BLaER1 treated with 17β-estradiol and CSF1 and Interleukin-3, amounts not matched to agents 10 nM and 100 nM (cell line): ENCODE results near the gene BRD1.

Experiments used
- H3K27ac ChIP-seq, 11 experiments: shearing (Covaris generic); formaldehyde crosslinking; 2 replicates each; pipeline ENCODE4 v1.8.1; 2022
- H3K27me3 ChIP-seq, 11 experiments: shearing (Covaris generic); formaldehyde crosslinking; 2 replicates each; pipeline ENCODE4 v1.8.1; 2022
- H3K36me3 ChIP-seq, 11 experiments: shearing (Covaris generic); formaldehyde crosslinking; 2 replicates each; pipeline ENCODE4 v1.8.1; 2022
- H3K4me1 ChIP-seq, 10 experiments: shearing (Covaris generic); formaldehyde crosslinking; 2 replicates each; pipeline ENCODE4 v1.8.1; 2022
- H3K4me2 ChIP-seq, 11 experiments: shearing (Covaris generic); formaldehyde crosslinking; 2 replicates each; pipeline ENCODE4 v1.8.1; 2022
- H3K4me3 ChIP-seq, 10 experiments: shearing (Covaris generic); formaldehyde crosslinking; 2 replicates each; pipeline ENCODE4 v1.8.1; 2022
- H3K9ac ChIP-seq, 11 experiments: shearing (Covaris generic); formaldehyde crosslinking; 2 replicates each; pipeline ENCODE4 v1.8.1; 2022
- H3K9me3 ChIP-seq, 11 experiments: shearing (Covaris generic); formaldehyde crosslinking; replicated peaks in 1 of 11; 2 replicates each; pipeline ENCODE4 v1.8.1; 2022
- H4K20me1 ChIP-seq, 11 experiments: shearing (Covaris generic); formaldehyde crosslinking; 2 replicates each; pipeline ENCODE4 v1.8.1; 2022
- Cebpa-rat ChIP-seq, 11 experiments: shearing (Covaris generic); IDR thresholded peaks; 2 replicates each; pipeline ENCODE4 v1.8.1; 2022

Gene BRD1

GRCh38 chr22:49769691-49770546 is 57.8 kb downstream of the BRD1 start:
- Histone ChIP-seq H3K9me3 (peaks cover 8 to 19% (median 14%) of the 10 kb centered on the region in 11 experiments; a peak in 21 of 22 replicates), H3K27ac (peak overlapping the region in 4 of 11 experiments; percentile 77 to 79 (median 78); a peak in 7 of 22 replicates), H3K4me2 (peak overlapping the region in 8 of 11 experiments; percentile 55 to 92 (median 77); a peak in 17 of 22 replicates), H3K9ac (peak overlapping the region in 4 of 11 experiments; percentile 59 to 75 (median 66); a peak in 6 of 22 replicates), H3K27me3 (no peaks in the 10 kb centered on the region), H3K4me1 (peaks cover 5 to 91% (median 88%) of the 10 kb centered on the region in 10 experiments; a peak in 18 of 20 replicates), H3K4me3 (no peak overlapping the region), H3K36me3 (peaks cover 15 to 33% (median 21%) of the 10 kb centered on the region in 11 experiments; a peak in 21 of 22 replicates), H4K20me1 (peaks cover 0 to 74% (median 52%) of the 10 kb centered on the region in 11 experiments; a peak in 18 of 22 replicates)
- no peak for TF ChIP-seq Cebpa-rat (IDR thresholded peaks at IDR 0.05)

- H3K4me1 ChIP-seq, result peaks cover 0 to 90% (median 87%) of the 10 kb centered on the region in 10 experiments; a peak in 18 of 20 replicates
- peaks cover 8 to 19% (median 14%) of the 10 kb centered on the region in 11 experiments; a peak in 21 of 22 replicates for H3K9me3 ChIP-seq
- TF ChIP-seq Cebpa-rat (IDR thresholded peaks at IDR 0.05), result no peak
- H4K20me1 ChIP-seq, result peaks cover 0 to 66% (median 44%) of the 10 kb centered on the region in 11 experiments; a peak in 18 of 22 replicates
- H3K4me3 ChIP-seq, result no peak overlapping the region
- peak overlapping the region in 4 of 11 experiments; percentile 41 to 75 (median 52); a peak in 6 of 22 replicates for H3K9ac ChIP-seq
- H3K4me2 ChIP-seq, result peak overlapping the region in 8 of 11 experiments; percentile 55 to 92 (median 77); a peak in 16 of 22 replicates
- peak overlapping the region in 4 of 11 experiments; percentile 49 to 79 (median 64); a peak in 7 of 22 replicates for H3K27ac ChIP-seq
- H3K36me3 ChIP-seq, result peaks cover 7 to 25% (median 13%) of the 10 kb centered on the region in 11 experiments; a peak in 18 of 22 replicates
- no peaks in the 10 kb centered on the region for H3K27me3 ChIP-seq
Measured at GRCh38 chr22:49768951-49769690, 58.6 kb downstream of the BRD1 start.

GRCh38 chr22:49768077-49768910 is 59.4 kb downstream of the BRD1 start:
- Histone ChIP-seq H4K20me1 (peaks cover 0 to 58% (median 37%) of the 10 kb centered on the region in 11 experiments; a peak in 16 of 22 replicates), H3K36me3 (peaks cover 0 to 17% (median 6%) of the 10 kb centered on the region in 11 experiments; a peak in 11 of 22 replicates), H3K4me3 (no peak overlapping the region), H3K27ac (peak overlapping the region in 2 of 11 experiments; percentile 79; a peak in 3 of 22 replicates), H3K4me2 (peak overlapping the region in 6 of 11 experiments; percentile 27 to 92 (median 78); a peak in 10 of 22 replicates), H3K4me1 (peaks cover 5 to 90% (median 87%) of the 10 kb centered on the region in 10 experiments; a peak in 17 of 20 replicates), H3K9me3 (peaks cover 8 to 19% (median 14%) of the 10 kb centered on the region in 11 experiments; a peak in 21 of 22 replicates), H3K27me3 (no peaks in the 10 kb centered on the region), H3K9ac (peak overlapping the region in 3 of 11 experiments; percentile 46 to 75 (median 59); a peak in 2 of 22 replicates)
- TF ChIP-seq Cebpa-rat (IDR thresholded peaks at IDR 0.05), result no peak

- H3K4me2 ChIP-seq, result peak overlapping the region in 8 of 11 experiments; percentile 0 to 92 (median 18); a peak in 9 of 22 replicates
- no peaks in the 10 kb centered on the region for H3K27me3 ChIP-seq
- H4K20me1 ChIP-seq, result peaks cover 0 to 51% (median 34%) of the 10 kb centered on the region in 11 experiments; a peak in 15 of 22 replicates
- TF ChIP-seq Cebpa-rat (IDR thresholded peaks at IDR 0.05), result no peak
- H3K4me3 ChIP-seq, result no peak overlapping the region
- H3K4me1 ChIP-seq, result peaks cover 5 to 90% (median 86%) of the 10 kb centered on the region in 10 experiments; a peak in 17 of 20 replicates
- H3K9me3 ChIP-seq, result peaks cover 8 to 19% (median 14%) of the 10 kb centered on the region in 11 experiments; a peak in 21 of 22 replicates
- H3K27ac ChIP-seq, result no peak overlapping the region
- H3K9ac ChIP-seq, result no peak overlapping the region
- H3K36me3 ChIP-seq, result peaks cover 0 to 12% (median 4%) of the 10 kb centered on the region in 11 experiments; a peak in 8 of 22 replicates
Measured at GRCh38 chr22:49767355-49768062, 60.2 kb downstream of the BRD1 start.

- Histone ChIP-seq H3K4me1 (peaks cover 16 to 90% (median 86%) of the 10 kb centered on the region in 10 experiments), H3K9ac (no peak overlapping the region), H3K4me3 (no peak overlapping the region), H3K36me3 (no peaks in the 10 kb centered on the region), H4K20me1 (peaks cover 0 to 36% (median 20%) of the 10 kb centered on the region in 11 experiments; a peak in 14 of 22 replicates), H3K27ac (peak overlapping the region in 1 of 11 experiments; percentile 22; a peak in 1 of 22 replicates), H3K9me3 (peaks cover 8 to 19% (median 14%) of the 10 kb centered on the region in 11 experiments; a peak in 21 of 22 replicates), H3K4me2 (peak overlapping the region in 5 of 11 experiments; percentile 24 to 84 (median 62); a peak in 8 of 22 replicates), H3K27me3 (no peaks in the 10 kb centered on the region)
- no peak for TF ChIP-seq Cebpa-rat (IDR thresholded peaks at IDR 0.05)
Measured at GRCh38 chr22:49765951-49766350, 61.7 kb downstream of the BRD1 start.

GRCh38 chr22:49765091-49765771 is 62.4 kb downstream of the BRD1 start:
- no peak overlapping the region for H3K4me3 ChIP-seq
- no peak for TF ChIP-seq Cebpa-rat (IDR thresholded peaks at IDR 0.05)
- H3K9me3 ChIP-seq, result peaks cover 8 to 19% (median 14%) of the 10 kb centered on the region in 11 experiments; a peak in 21 of 22 replicates
- H3K36me3 ChIP-seq, result no peaks in the 10 kb centered on the region
- peaks cover 0 to 28% (median 13%) of the 10 kb centered on the region in 11 experiments; a peak in 12 of 22 replicates for H4K20me1 ChIP-seq
- H3K9ac ChIP-seq, result peak overlapping the region in 1 of 11 experiments; percentile 44; a peak in 1 of 22 replicates
- H3K27ac ChIP-seq, result peak overlapping the region in 1 of 11 experiments; percentile 22; a peak in 3 of 22 replicates
- H3K4me2 ChIP-seq, result peak overlapping the region in 9 of 11 experiments; percentile 15 to 84 (median 50); a peak in 16 of 22 replicates
- peaks cover 23 to 90% (median 86%) of the 10 kb centered on the region in 10 experiments for H3K4me1 ChIP-seq
- no peaks in the 10 kb centered on the region for H3K27me3 ChIP-seq
